HEK293 (cell line): ENCODE measurements around the gene DPY19L1.
A peak's percentile ranks its signal among the peaks of the same experiment; 100 is the strongest.

Experiments used
- CTCF ChIA-PET: fragments of 350-600 bp; formaldehyde crosslinking; extraction: SDS; loops from one replicate; lab custom pipeline; 2021; ENCODE audit warnings: antibody characterized with exemption; lab: Yijun Ruan, JAX
- POLR2A ChIA-PET: fragments of 300-600 bp; formaldehyde crosslinking; extraction: SDS; loops from one replicate; lab custom pipeline; 2020; ENCODE audit warnings: antibody characterized with exemption, inconsistent platforms; lab: Yijun Ruan, JAX
- H3K27ac ChIP-seq: fragments of 200-500 bp; sonication (Bioruptor generic); 2 replicates; pipeline ENCODE4 v1.5.1; 2014; ENCODE audit warnings: low read depth, low read length, control low read depth, inconsistent platforms; ENCODE audit errors: extremely low read depth
- H3K36me3 ChIP-seq, 2 experiments: fragments of 200-500 bp in 1 of 2; sonication (Bioruptor generic) in 1 of 2; 1 replicate in 1 of 2; 2 replicates in 1 of 2; pipeline ENCODE4 v1.5.1; 2014 to 2017; ENCODE audit warnings: inconsistent platforms in 2 of 2, low read length in 2 of 2; ENCODE audit not compliant: control insufficient read depth in 2 of 2, insufficient read depth in 1 of 2
- H3K4me1 ChIP-seq: fragments of 200-500 bp; sonication (Bioruptor generic); 2 replicates; pipeline ENCODE4 v1.5.1; 2014; ENCODE audit warnings: mild to moderate bottlenecking, low read length, inconsistent platforms; ENCODE audit not compliant: control insufficient read depth, insufficient read depth
- H3K4me3 ChIP-seq: 2 replicates; pipeline ENCODE4 v1.5.1; 2011; ENCODE audit warnings: low read depth, mild to moderate bottlenecking, control low read depth, low read length, moderate library complexity
- H3K9me3 ChIP-seq: fragments of 200-500 bp; sonication (Bioruptor generic); 2 replicates; pipeline ENCODE4 v1.5.1; 2014; ENCODE audit warnings: low read depth, low read length, inconsistent platforms; ENCODE audit not compliant: control insufficient read depth, insufficient read depth
- BCL11A ChIP-seq: fragments of 450-650 bp; formaldehyde crosslinking; IDR thresholded peaks from 2 replicates; pipeline ENCODE4 v1.5.1; 2016; ENCODE audit warnings: low read depth, missing biosample characterization, missing genetic modification characterization
- KLF1 ChIP-seq: fragments of 450-650 bp; formaldehyde crosslinking; IDR thresholded peaks from 2 replicates; pipeline ENCODE4 v1.5.1; 2016; ENCODE audit warnings: missing biosample characterization, missing genetic modification characterization
- KLF9 ChIP-seq: fragments of 450-650 bp; formaldehyde crosslinking; IDR thresholded peaks from 2 replicates; pipeline ENCODE4 v1.5.1; 2016; ENCODE audit warnings: missing biosample characterization, missing genetic modification characterization, low read depth
- MEIS1 ChIP-seq: sonication (generic); formaldehyde crosslinking; IDR thresholded peaks from 2 replicates; pipeline ENCODE4 v1.8.1; 2022; ENCODE audit warnings: missing genetic modification reagents, mild to moderate bottlenecking, borderline replicate concordance
- PRDM2 ChIP-seq: fragments of 450-650 bp; formaldehyde crosslinking; IDR thresholded peaks from 2 replicates; pipeline ENCODE4 v1.5.1; 2016; ENCODE audit warnings: missing biosample characterization, missing genetic modification characterization, borderline replicate concordance
- SP7 ChIP-seq: fragments of 450-650 bp; formaldehyde crosslinking; IDR thresholded peaks from 2 replicates; pipeline ENCODE4 v1.5.1; 2016; ENCODE audit warnings: missing biosample characterization, missing genetic modification characterization
- ZNF10 ChIP-seq: fragments of 450-650 bp; formaldehyde crosslinking; IDR thresholded peaks from 2 replicates; pipeline ENCODE4 v1.5.1; 2017; ENCODE audit warnings: missing biosample characterization, missing genetic modification characterization
- ZNF132 ChIP-seq: fragments of 450-650 bp; formaldehyde crosslinking; IDR thresholded peaks from 2 replicates; pipeline ENCODE4 v1.5.1; 2017; ENCODE audit warnings: missing biosample characterization, missing genetic modification characterization, borderline replicate concordance
- ZNF211 ChIP-seq: fragments of 450-650 bp; formaldehyde crosslinking; IDR thresholded peaks from 2 replicates; pipeline ENCODE4 v1.5.1; 2016; ENCODE audit warnings: low read depth, missing biosample characterization, missing genetic modification characterization
- ZNF362 ChIP-seq: fragments of 450-650 bp; formaldehyde crosslinking; IDR thresholded peaks from 2 replicates; pipeline ENCODE4 v1.5.1; 2016; ENCODE audit warnings: missing biosample characterization, missing genetic modification characterization
- ZNF394 ChIP-seq: fragments of 450-650 bp; formaldehyde crosslinking; IDR thresholded peaks from 2 replicates; pipeline ENCODE4 v1.5.1; 2016; ENCODE audit warnings: missing biosample characterization, missing genetic modification characterization, mild to moderate bottlenecking, moderate library complexity, borderline replicate concordance
- ZNF473 ChIP-seq: fragments of 450-650 bp; formaldehyde crosslinking; IDR thresholded peaks from 2 replicates; pipeline ENCODE4 v1.5.1; 2017; ENCODE audit warnings: missing biosample characterization, missing genetic modification characterization
- ZNF544 ChIP-seq: fragments of 450-650 bp; formaldehyde crosslinking; IDR thresholded peaks from 2 replicates; pipeline ENCODE4 v1.5.0; 2017; ENCODE audit warnings: missing biosample characterization, missing genetic modification characterization
- ZNF629 ChIP-seq: fragments of 450-650 bp; formaldehyde crosslinking; IDR thresholded peaks from 2 replicates; pipeline ENCODE4 v1.5.1; 2017; ENCODE audit warnings: missing biosample characterization, missing genetic modification characterization
- ZNF768 ChIP-seq: fragments of 450-650 bp; formaldehyde crosslinking; IDR thresholded peaks from 2 replicates; pipeline ENCODE4 v1.5.1; 2018; ENCODE audit warnings: missing biosample characterization, mild to moderate bottlenecking, missing genetic modification characterization
- ZSCAN4 ChIP-seq: fragments of 450-650 bp; formaldehyde crosslinking; IDR thresholded peaks from 2 replicates; pipeline ENCODE4 v1.5.1; 2017; ENCODE audit warnings: missing biosample characterization, missing genetic modification characterization
- TF ChIP-seq, protein P1 (sequence below): fragments of 450-650 bp; formaldehyde crosslinking; IDR thresholded peaks from 2 replicates; pipeline ENCODE4 v1.5.1; 2017; ENCODE audit warnings: missing biosample characterization, missing genetic modification characterization

The DPY19L1 gene

GRCh38 chr7:35026150-35026549 is 11.1 kb downstream of the DPY19L1 start:
- H3K9me3 ChIP-seq, result no peaks in the 10 kb centered on the region
- H3K4me1 ChIP-seq, result peaks cover 23% of the 10 kb centered on the region
- TF ChIP-seq ZNF10 (tag by site-specific recombination) (no peak), ZNF629 (tag by site-specific recombination) (no peak), ZNF394 (0 out of 2 replicates have a peak, but pooled peaks have one; percentile 33), ZNF768 (tag by site-specific recombination) (no peak), PRDM2 (tag by site-specific recombination) (no peak)
- no peak overlapping the region for H3K27ac ChIP-seq
- ChIA-PET CTCF (interaction anchor here (0.9 kb wide), 1 partner anchor 202 kb away, joined by 3 read pairs; no protein-coding TSS in a partner anchor), POLR2A (interaction anchor here (1.3 kb wide), 1 partner anchor 10 kb away, joined by 3 read pairs; no protein-coding TSS in a partner anchor)
- H3K4me3 ChIP-seq, result no peak overlapping the region
- H3K36me3 ChIP-seq, result no peaks in the 10 kb centered on the region

DNA sequence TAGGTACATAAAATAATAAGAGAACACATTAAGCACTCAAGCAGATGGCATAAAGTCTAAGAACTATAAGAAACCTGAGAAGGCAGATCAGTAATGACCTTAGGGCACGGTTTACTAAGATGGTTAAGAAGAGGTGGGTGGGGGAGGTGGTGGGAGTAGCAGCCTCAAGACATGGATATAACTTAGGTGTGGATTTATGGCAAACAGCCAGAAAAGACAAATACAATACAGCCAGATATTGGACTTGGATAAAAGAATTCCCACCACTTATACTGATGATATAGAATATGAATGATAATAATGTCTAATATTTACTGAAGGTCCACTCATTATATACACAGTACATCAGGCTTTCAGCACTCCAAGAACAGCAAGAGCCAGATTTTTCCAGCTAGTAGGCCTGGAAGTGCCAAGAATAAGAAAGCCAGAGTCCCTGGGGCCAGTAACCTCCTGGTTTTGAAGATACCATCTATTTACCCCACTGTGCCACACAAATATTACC is 11.9 kb downstream of the DPY19L1 start:
- Histone ChIP-seq H3K36me3 (no peaks in the 10 kb centered on the region), H3K4me1 (peaks cover 23% of the 10 kb centered on the region), H3K4me3 (no peak overlapping the region), H3K27ac (no peak overlapping the region), H3K9me3 (no peaks in the 10 kb centered on the region)
- POLR2A ChIA-PET, result interaction anchor here (1.3 kb wide), 1 partner anchor 11 kb away, joined by 3 read pairs; no protein-coding TSS in a partner anchor
- CTCF ChIA-PET, result interaction anchor here (0.7 kb wide), 2 partner anchors 76 to 93 kb away, joined by 3 read pairs; no protein-coding TSS in a partner anchor
- TF ChIP-seq SP7 (tag by site-specific recombination) (no peak), KLF9 (tag by site-specific recombination) (no peak), ZNF132 (tag by site-specific recombination) (no peak), BCL11A (tag by site-specific recombination) (no peak), ZSCAN4 (tag by site-specific recombination) (no peak), MEIS1 (no peak), KLF1 (no peak), ZNF544 (tag by site-specific recombination) (no peak), ZNF10 (tag by site-specific recombination) (no peak), ZNF211 (tag by site-specific recombination) (no peak), ZNF473 (no peak), PRDM2 (tag by site-specific recombination) (no peak), ZNF362 (no peak)
- TF ChIP-seq, protein P1, sequence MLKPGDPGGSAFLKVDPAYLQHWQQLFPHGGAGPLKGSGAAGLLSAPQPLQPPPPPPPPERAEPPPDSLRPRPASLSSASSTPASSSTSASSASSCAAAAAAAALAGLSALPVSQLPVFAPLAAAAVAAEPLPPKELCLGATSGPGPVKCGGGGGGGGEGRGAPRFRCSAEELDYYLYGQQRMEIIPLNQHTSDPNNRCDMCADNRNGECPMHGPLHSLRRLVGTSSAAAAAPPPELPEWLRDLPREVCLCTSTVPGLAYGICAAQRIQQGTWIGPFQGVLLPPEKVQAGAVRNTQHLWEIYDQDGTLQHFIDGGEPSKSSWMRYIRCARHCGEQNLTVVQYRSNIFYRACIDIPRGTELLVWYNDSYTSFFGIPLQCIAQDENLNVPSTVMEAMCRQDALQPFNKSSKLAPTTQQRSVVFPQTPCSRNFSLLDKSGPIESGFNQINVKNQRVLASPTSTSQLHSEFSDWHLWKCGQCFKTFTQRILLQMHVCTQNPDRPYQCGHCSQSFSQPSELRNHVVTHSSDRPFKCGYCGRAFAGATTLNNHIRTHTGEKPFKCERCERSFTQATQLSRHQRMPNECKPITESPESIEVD (tag by site-specific recombination), result peak; percentile 42; the same call in 1 of the 2 replicates
